PFSK-1 (cell line): ENCODE measurements around the gene SEMA6D.

Experiments
- POLR2AphosphoS5 ChIP-seq: IDR thresholded peaks from 2 replicates; pipeline ENCODE4 v1.6.1; 2012; ENCODE audit warnings: low read depth, mild to moderate bottlenecking, control low read depth, low read length, moderate library complexity
- REST ChIP-seq, 2 experiments: IDR thresholded peaks; 2 replicates each; pipeline versions ENCODE4 v1.6.1 to v1.8.0; 2011 to 2012; ENCODE audit warnings: low read depth in 2 of 2, low read length in 2 of 2, control low read depth in 1 of 2, inconsistent platforms in 1 of 2, mild to moderate bottlenecking in 1 of 2, moderate library complexity in 1 of 2; ENCODE audit not compliant: insufficient read depth in 1 of 2
- SIN3A ChIP-seq: IDR thresholded peaks from 2 replicates; pipeline ENCODE4 v1.6.1; 2012; ENCODE audit warnings: mild to moderate bottlenecking, low read length, moderate library complexity, borderline replicate concordance; ENCODE audit not compliant: insufficient read depth

GRCh38 chr15:47688573-47689086, 28.7 kb upstream of the SEMA6D start:
- TF ChIP-seq POLR2AphosphoS5 (no peak), REST (IDR thresholded peaks at IDR 0.05; ENCODE audit: insufficient read depth in 1 of 2, low read depth in 2 of 2, low read length in 2 of 2) (no peak), SIN3A (no peak)
